Activated CD4-positive, alpha-beta T cell treated with anti-CD3 and anti-CD28 coated beads, Interleukin-2, amount 50 U/mL, for 24 hours (primary cell): ENCODE results near the gene SMYD2.

Experiments
- DNase-seq, 2 donors: peaks; one replicate each; pipeline ENCODE4 v3.0.0-alpha.2; 2020; ENCODE audit warnings: low read depth in 1 of 2, low spot score in 1 of 2

The SMYD2 gene

DNA sequence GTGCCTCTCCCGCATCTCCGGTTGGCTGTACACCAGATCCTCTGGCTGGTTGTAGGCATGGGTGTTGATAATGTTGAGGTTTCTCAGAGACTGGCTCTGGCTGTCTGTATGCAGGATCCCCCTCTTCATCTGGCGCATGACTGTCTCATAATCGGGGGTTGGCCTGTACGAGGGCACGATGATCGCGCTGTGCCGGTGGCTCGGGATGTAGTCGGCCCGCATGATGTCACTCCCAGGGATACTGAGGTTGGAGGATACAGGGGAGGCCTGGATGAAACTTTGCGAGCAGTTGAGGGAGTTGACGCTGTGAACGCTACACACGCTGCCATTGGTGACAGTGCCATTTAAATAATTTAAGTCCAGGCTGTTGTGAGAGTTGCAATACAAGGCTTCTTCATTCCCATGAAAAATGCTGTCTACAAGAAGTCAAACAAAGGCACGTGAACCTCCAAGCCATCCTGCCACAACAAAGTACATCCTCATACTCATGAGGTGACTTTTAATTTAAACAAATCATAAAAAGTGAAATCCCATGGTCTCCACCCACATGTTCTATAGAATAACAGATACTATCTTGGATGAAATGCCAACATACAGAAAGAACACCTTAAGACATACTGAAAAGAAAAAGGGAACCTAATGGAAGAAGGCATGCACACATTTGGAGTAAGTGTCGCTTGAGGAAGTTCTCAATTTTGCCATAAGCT, 103.6 kb downstream of the SMYD2 start:
- DNase-seq: no peak

DNA sequence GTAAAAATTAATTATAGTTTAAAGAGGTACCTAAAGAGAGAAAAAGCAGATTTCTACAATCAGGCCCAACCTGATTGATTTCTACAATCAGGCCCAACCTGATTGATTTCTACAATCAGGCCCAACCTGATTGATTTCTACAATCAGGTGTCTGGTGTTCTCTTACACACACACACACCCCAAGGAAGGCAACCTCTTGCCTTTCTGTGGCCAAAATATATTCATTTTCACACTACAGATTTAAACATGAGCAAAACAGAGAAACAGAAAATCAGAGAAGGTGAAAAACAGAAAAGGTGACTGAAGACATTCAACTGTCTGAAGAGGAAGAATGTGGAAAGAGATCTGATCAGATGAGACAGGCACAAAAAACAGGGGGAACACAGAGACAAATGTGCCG, 104.5 kb downstream of the SMYD2 start:
- DNase-seq: no peak

DNA sequence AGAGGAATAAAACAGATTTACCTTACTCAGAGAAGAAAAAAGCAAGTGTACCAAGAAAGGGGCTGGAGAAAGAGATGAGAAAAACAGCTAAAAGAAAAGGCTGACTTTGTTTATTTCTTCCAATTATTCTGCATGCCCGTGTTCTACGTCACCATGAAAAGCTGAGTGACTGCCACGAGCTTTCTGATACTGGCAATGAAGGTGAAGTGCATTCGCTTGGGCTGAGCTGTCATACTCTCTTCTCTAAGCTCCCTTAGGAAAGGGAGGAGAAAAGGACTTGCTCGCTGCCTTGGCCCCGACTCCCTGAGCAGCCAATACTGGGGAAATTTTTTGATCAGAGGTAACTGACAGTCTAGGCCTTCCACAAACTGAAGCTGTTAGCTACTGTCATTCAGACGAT, 105.4 kb downstream of the SMYD2 start:
- DNase-seq: no peak
